GM23338 (cell line): Measurements from ENCODE around the gene MAGEB16. TPM values are rescaled to one million over a fixed set of nuclear protein-coding genes. Genes with fewer than 3 reads are reported as not detected.
A peak's percentile ranks its signal among the peaks of the same experiment; 100 is the strongest.

Source experiments
- ATAC-seq: fragments of 200-7000 bp; cut with Tn5 transposase; 3 replicates; pipeline ENCODE4 v1.9.1; 2020
- DNase-seq: peaks from one replicate; pipeline ENCODE4 v3.0.0-alpha.2; 2015; ENCODE audit warnings: low spot score
- H2AFZ ChIP-seq: fragments of 200-600 bp; sonication (generic); 2 replicates; pipeline ENCODE4 v1.8.0; 2016; ENCODE audit warnings: antibody characterized with exemption, mild to moderate bottlenecking, moderate library complexity
- H3F3A ChIP-seq: fragments of 200-600 bp; sonication (generic); replicated peaks from 2 replicates; pipeline ENCODE4 v1.8.0; 2017; ENCODE audit warnings: antibody characterized with exemption, mixed run types, low read depth
- H3K27ac ChIP-seq: fragments of 200-600 bp; sonication (generic); 2 replicates; pipeline ENCODE4 v1.6.1; 2016; ENCODE audit warnings: low read depth
- H3K27me3 ChIP-seq: fragments of 200-600 bp; sonication (generic); 2 replicates; pipeline ENCODE4 v1.8.0; 2016; ENCODE audit warnings: mild to moderate bottlenecking, mixed run types, moderate library complexity; ENCODE audit not compliant: insufficient read depth
- H3K36me3 ChIP-seq: fragments of 200-600 bp; sonication (generic); 2 replicates; pipeline ENCODE4 v1.8.0; 2016; ENCODE audit warnings: mild to moderate bottlenecking; ENCODE audit not compliant: insufficient read depth
- H3K4me1 ChIP-seq: fragments of 200-600 bp; sonication (generic); 2 replicates; pipeline ENCODE4 v1.8.0; 2016; ENCODE audit warnings: mild to moderate bottlenecking, moderate library complexity; ENCODE audit not compliant: insufficient read depth
- H3K4me2 ChIP-seq: fragments of 200-600 bp; sonication (generic); 2 replicates; pipeline ENCODE4 v1.7.1; 2017; ENCODE audit warnings: mixed run types
- H3K4me3 ChIP-seq: fragments of 200-600 bp; sonication (generic); 2 replicates; pipeline ENCODE4 v1.6.1; 2016; ENCODE audit warnings: mixed run types
- H3K79me2 ChIP-seq: fragments of 200-600 bp; sonication (generic); replicated peaks from 2 replicates; pipeline ENCODE4 v1.8.0; 2017; ENCODE audit warnings: mild to moderate bottlenecking; ENCODE audit not compliant: insufficient read depth
- H3K9me2 ChIP-seq: fragments of 200-600 bp; sonication (generic); 2 replicates; pipeline ENCODE4 v1.8.0; 2017; ENCODE audit not compliant: insufficient read depth
- H4K20me1 ChIP-seq: fragments of 200-600 bp; sonication (generic); replicated peaks from 2 replicates; pipeline ENCODE4 v1.8.0; 2017; ENCODE audit warnings: mild to moderate bottlenecking; ENCODE audit not compliant: insufficient read depth
- H3K27ac Mint-ChIP-seq: 2 replicates; pipeline ENCODE4 v1.8.0; 2020; ENCODE audit warnings: inconsistent platforms, mild to moderate bottlenecking, moderate library complexity, mixed read lengths
- H3K27me3 Mint-ChIP-seq: 3 replicates; pipeline ENCODE4 v1.8.0; 2022; ENCODE audit warnings: low read depth, mild to moderate bottlenecking, moderate library complexity, mixed read lengths, inconsistent platforms; ENCODE audit not compliant: insufficient read depth, poor library complexity
- H3K36me3 Mint-ChIP-seq: 3 replicates; pipeline ENCODE4 v1.8.0; 2021; ENCODE audit warnings: low read depth, mild to moderate bottlenecking, inconsistent platforms, moderate library complexity, mixed read lengths
- H3K4me1 Mint-ChIP-seq: 3 replicates; pipeline ENCODE4 v1.8.0; 2020; ENCODE audit warnings: mild to moderate bottlenecking, inconsistent platforms, mixed read lengths
- H3K4me3 Mint-ChIP-seq: 3 replicates; pipeline ENCODE4 v1.8.0; 2021; ENCODE audit warnings: moderate library complexity, mild to moderate bottlenecking, inconsistent platforms, mixed read lengths
- H3K9me3 Mint-ChIP-seq: 3 replicates; pipeline ENCODE4 v1.8.0; 2020; ENCODE audit warnings: moderate library complexity, mild to moderate bottlenecking, inconsistent platforms, mixed read lengths
- CREB1 ChIP-seq: fragments of 250-450 bp; sonication (Bioruptor Pico); IDR thresholded peaks from 2 replicates; pipeline ENCODE4 v1.5.0; 2020; ENCODE audit warnings: low read depth, mild to moderate bottlenecking, moderate library complexity
- CTCF ChIP-seq, 2 experiments: fragments of 200-600 bp in 1 of 2; sonication (generic) in 1 of 2; conservative IDR thresholded peaks; 2 replicates each; pipeline versions ENCODE4 v1.5.1 to v1.6.1; 2016 to 2017; ENCODE audit warnings: antibody characterized with exemption in 2 of 2, low read depth in 2 of 2, mild to moderate bottlenecking in 2 of 2, moderate library complexity in 1 of 2
- ETS1 ChIP-seq: IDR thresholded peaks from 2 replicates; pipeline ENCODE4 v1.6.1; 2016; ENCODE audit warnings: antibody characterized with exemption
- EZH2 ChIP-seq: fragments of 200-600 bp; sonication (generic); IDR thresholded peaks from one replicate; pipeline ENCODE4 v1.8.0; 2017; ENCODE audit warnings: antibody characterized with exemption, mild to moderate bottlenecking, low read depth; ENCODE audit not compliant: unreplicated experiment
- JUNB ChIP-seq: IDR thresholded peaks from one replicate; pipeline ENCODE4 v1.6.1; 2016; ENCODE audit warnings: antibody characterized with exemption; ENCODE audit not compliant: unreplicated experiment
- STAT1 ChIP-seq: IDR thresholded peaks from one replicate; pipeline ENCODE4 v1.6.1; 2016; ENCODE audit warnings: antibody characterized with exemption; ENCODE audit not compliant: unreplicated experiment
- ZNF331 ChIP-seq: fragments of 250-450 bp; sonication (Bioruptor Pico); IDR thresholded peaks from 2 replicates; pipeline ENCODE4 v1.5.0; 2020; ENCODE audit warnings: low read depth, mild to moderate bottlenecking, moderate library complexity
- polyA plus RNA-seq: library from polyadenylated mRNA; unstranded; fragments of >200 nt; fragmentation: Nextera tagmentation; extraction: Ambion mirVana; gene quantifications from 2 replicates; pipeline ENCODE4 v1.2.1, GENCODE V29; 2016
- total RNA-seq: library from RNA; depleted of rRNA; stranded (reverse); fragments of >200 nt; shearing (Covaris generic); gene quantifications from 2 replicates; pipeline ENCODE4 v1.2.3, GENCODE V29; 2014
- TF ChIP-seq, protein P1 (sequence below): fragments of 250-450 bp; sonication (Bioruptor Pico); IDR thresholded peaks from 2 replicates; pipeline ENCODE4 v1.5.0; 2020; ENCODE audit warnings: mild to moderate bottlenecking, moderate library complexity

MAGEB16 gene
- total and polyA plus RNA-seq, 2 experiments from 2014 or later, result 0.42 TPM; not detected in 1

DNA sequence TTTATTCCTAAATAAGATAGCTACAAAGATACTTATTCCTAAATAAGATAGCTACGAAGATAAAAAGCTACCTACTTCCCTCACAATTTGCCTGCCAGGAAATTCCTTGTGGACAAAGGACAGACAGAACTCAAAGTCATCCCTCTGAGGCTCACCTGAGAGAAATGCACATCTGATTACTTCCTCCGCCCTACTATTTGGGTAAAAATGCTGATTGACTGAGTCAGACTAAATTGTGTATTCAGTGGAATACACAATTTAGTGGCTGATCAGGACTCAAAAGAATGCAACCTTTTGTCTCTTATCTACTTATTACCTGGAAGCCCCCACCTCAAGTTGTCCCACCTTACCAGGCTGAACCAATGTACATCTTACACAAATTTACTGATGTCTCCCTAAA, 10.3 kb upstream of the MAGEB16 start:
- Mint-ChIP-seq H3K27me3 (no peaks in the 10 kb centered on the region), H3K4me1 (peaks cover 12% of the 10 kb centered on the region; the same call in 2 of the 3 replicates), H3K36me3 (no peaks in the 10 kb centered on the region), H3K9me3 (no peaks in the 10 kb centered on the region), H3K27ac (no peak overlapping the region), H3K4me3 (no peak overlapping the region)
- no peaks in the 10 kb centered on the region for H3K36me3 ChIP-seq
- TF ChIP-seq ZNF331 (CRISPR knock-in tag), result no peak
- no peak for TF ChIP-seq EZH2
- TF ChIP-seq CREB1 (CRISPR knock-in tag), result no peak
- TF ChIP-seq, protein P1, sequence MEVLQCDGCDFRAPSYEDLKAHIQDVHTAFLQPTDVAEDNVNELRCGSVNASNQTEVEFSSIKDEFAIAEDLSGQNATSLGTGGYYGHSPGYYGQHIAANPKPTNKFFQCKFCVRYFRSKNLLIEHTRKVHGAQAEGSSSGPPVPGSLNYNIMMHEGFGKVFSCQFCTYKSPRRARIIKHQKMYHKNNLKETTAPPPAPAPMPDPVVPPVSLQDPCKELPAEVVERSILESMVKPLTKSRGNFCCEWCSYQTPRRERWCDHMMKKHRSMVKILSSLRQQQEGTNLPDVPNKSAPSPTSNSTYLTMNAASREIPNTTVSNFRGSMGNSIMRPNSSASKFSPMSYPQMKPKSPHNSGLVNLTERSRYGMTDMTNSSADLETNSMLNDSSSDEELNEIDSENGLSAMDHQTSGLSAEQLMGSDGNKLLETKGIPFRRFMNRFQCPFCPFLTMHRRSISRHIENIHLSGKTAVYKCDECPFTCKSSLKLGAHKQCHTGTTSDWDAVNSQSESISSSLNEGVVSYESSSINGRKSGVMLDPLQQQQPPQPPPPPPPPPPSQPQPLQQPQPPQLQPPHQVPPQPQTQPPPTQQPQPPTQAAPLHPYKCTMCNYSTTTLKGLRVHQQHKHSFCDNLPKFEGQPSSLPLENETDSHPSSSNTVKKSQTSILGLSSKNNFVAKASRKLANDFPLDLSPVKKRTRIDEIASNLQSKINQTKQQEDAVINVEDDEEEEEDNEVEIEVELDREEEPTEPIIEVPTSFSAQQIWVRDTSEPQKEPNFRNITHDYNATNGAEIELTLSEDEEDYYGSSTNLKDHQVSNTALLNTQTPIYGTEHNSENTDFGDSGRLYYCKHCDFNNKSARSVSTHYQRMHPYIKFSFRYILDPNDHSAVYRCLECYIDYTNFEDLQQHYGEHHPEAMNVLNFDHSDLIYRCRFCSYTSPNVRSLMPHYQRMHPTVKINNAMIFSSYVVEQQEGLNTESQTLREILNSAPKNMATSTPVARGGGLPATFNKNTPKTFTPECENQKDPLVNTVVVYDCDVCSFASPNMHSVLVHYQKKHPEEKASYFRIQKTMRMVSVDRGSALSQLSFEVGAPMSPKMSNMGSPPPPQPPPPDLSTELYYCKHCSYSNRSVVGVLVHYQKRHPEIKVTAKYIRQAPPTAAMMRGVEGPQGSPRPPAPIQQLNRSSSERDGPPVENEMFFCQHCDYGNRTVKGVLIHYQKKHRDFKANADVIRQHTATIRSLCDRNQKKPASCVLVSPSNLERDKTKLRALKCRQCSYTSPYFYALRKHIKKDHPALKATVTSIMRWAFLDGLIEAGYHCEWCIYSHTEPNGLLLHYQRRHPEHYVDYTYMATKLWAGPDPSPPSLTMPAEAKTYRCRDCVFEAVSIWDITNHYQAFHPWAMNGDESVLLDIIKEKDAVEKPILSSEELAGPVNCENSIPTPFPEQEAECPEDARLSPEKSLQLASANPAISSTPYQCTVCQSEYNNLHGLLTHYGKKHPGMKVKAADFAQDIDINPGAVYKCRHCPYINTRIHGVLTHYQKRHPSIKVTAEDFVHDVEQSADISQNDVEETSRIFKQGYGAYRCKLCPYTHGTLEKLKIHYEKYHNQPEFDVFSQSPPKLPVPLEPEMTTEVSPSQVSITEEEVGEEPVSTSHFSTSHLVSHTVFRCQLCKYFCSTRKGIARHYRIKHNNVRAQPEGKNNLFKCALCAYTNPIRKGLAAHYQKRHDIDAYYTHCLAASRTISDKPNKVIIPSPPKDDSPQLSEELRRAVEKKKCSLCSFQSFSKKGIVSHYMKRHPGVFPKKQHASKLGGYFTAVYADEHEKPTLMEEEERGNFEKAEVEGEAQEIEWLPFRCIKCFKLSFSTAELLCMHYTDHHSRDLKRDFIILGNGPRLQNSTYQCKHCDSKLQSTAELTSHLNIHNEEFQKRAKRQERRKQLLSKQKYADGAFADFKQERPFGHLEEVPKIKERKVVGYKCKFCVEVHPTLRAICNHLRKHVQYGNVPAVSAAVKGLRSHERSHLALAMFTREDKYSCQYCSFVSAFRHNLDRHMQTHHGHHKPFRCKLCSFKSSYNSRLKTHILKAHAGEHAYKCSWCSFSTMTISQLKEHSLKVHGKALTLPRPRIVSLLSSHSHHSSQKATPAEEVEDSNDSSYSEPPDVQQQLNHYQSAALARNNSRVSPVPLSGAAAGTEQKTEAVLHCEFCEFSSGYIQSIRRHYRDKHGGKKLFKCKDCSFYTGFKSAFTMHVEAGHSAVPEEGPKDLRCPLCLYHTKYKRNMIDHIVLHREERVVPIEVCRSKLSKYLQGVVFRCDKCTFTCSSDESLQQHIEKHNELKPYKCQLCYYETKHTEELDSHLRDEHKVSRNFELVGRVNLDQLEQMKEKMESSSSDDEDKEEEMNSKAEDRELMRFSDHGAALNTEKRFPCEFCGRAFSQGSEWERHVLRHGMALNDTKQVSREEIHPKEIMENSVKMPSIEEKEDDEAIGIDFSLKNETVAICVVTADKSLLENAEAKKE (CRISPR knock-in tag), result no peak
- no peaks in the 10 kb centered on the region for H3K27me3 ChIP-seq
- H3F3A ChIP-seq, result no peaks in the 10 kb centered on the region
- no peak overlapping the region for H2AFZ ChIP-seq
- DNase-seq (peak; percentile 11), ATAC-seq (no peak)
- H3K4me3 ChIP-seq, result no peak overlapping the region
- H3K4me2 ChIP-seq, result no peak overlapping the region
- no peaks in the 10 kb centered on the region for H4K20me1 ChIP-seq
- H3K27ac ChIP-seq, result peak overlapping the region; percentile 72; the same call in 1 of the 2 replicates
- H3K79me2 ChIP-seq, result no peaks in the 10 kb centered on the region
- H3K9me2 ChIP-seq, result no peaks in the 10 kb centered on the region
- H3K4me1 ChIP-seq, result no peaks in the 10 kb centered on the region

DNA sequence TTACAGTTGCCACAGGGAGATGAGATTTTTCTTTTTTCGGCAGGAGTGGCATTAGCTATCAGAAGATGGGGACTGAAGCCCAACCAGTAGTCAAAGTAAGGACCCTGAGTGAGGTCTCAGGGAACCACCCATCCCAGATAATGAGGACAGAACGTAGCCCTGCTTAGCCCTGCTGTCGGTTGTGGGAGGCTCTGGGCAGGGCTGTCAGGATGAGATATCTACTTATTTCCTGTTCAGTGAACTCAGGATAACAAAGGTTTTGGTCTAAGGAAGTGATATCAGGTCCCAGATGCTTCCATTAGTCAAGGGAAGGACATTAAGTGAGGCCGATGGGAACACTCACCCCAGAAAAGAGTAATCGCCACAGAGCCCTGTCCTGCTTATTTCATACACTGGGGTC, 2.3 kb downstream of the MAGEB16 start:
- Mint-ChIP-seq H3K27me3 (no peaks in the 10 kb centered on the region), H3K4me3 (no peak overlapping the region), H3K36me3 (no peaks in the 10 kb centered on the region), H3K4me1 (no peaks in the 10 kb centered on the region), H3K27ac (no peak overlapping the region), H3K9me3 (no peaks in the 10 kb centered on the region)
- no peaks in the 10 kb centered on the region for H3K27me3 ChIP-seq
- H2AFZ ChIP-seq, result no peak overlapping the region
- H3K4me2 ChIP-seq, result no peak overlapping the region
- no peaks in the 10 kb centered on the region for H3K79me2 ChIP-seq
- no peak for ATAC-seq
- no peak for DNase-seq
- no peaks in the 10 kb centered on the region for H4K20me1 ChIP-seq
- H3K4me3 ChIP-seq, result no peak overlapping the region
- no peaks in the 10 kb centered on the region for H3K4me1 ChIP-seq
- H3F3A ChIP-seq, result no peaks in the 10 kb centered on the region
- H3K27ac ChIP-seq, result no peak overlapping the region
- no peaks in the 10 kb centered on the region for H3K9me2 ChIP-seq
- no peak for TF ChIP-seq ZNF331 (CRISPR knock-in tag)
- TF ChIP-seq STAT1, result no peak
- no peak for TF ChIP-seq ETS1
- TF ChIP-seq CTCF (conservative IDR thresholded peaks at IDR 0.05; ENCODE audit: low read depth in 2 of 2), result no peak
- TF ChIP-seq CREB1 (CRISPR knock-in tag), result no peak
- no peak for TF ChIP-seq EZH2
- TF ChIP-seq JUNB, result no peak
- H3K36me3 ChIP-seq, result no peaks in the 10 kb centered on the region
